Measurements from ENCODE around the gene CYP11A1.

The CYP11A1 gene

DNA sequence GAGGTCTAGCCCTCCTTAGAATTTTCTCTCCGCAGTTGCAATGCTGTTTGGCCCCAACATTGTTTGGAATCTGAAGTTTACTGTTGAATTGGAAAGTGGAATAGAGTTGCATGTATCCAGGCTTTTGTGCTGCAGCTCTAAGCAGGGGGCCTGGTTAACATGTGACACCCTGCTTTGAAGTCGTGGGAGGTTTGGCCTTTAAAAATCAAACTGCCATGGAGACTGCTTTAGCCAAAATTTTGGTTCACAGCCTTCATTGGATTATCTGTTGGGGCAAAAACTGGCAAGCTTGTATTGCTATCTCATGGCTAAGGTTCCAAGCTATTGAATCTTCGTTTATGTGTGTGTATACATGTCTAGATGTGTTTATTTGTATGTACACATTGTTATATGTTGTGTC lies 15.8 kb downstream of the CYP11A1 start:
- Histone ChIP-seq H3K27me3 (ENCODE audit: insufficient read depth, poor library complexity, severe bottlenecking) (peaks cover 2% of the 10 kb centered on the region), H3K4me3 (replicated peaks; ENCODE audit: insufficient read depth, low read length) (no peak overlapping the region), H3K27ac (replicated peaks) (no peak overlapping the region)
- TF ChIP-seq GABPA (IDR thresholded peaks at IDR 0.05; ENCODE audit: low read depth) (no peak), SPI1 (IDR thresholded peaks at IDR 0.05; ENCODE audit: borderline replicate concordance, low read depth) (no peak), REST (IDR thresholded peaks at IDR 0.05; ENCODE audit: insufficient replicate concordance, low read depth) (no peak), POLR2AphosphoS5 (IDR thresholded peaks at IDR 0.05; ENCODE audit: low read depth) (no peak)
- TF ChIP-seq, protein P1, sequence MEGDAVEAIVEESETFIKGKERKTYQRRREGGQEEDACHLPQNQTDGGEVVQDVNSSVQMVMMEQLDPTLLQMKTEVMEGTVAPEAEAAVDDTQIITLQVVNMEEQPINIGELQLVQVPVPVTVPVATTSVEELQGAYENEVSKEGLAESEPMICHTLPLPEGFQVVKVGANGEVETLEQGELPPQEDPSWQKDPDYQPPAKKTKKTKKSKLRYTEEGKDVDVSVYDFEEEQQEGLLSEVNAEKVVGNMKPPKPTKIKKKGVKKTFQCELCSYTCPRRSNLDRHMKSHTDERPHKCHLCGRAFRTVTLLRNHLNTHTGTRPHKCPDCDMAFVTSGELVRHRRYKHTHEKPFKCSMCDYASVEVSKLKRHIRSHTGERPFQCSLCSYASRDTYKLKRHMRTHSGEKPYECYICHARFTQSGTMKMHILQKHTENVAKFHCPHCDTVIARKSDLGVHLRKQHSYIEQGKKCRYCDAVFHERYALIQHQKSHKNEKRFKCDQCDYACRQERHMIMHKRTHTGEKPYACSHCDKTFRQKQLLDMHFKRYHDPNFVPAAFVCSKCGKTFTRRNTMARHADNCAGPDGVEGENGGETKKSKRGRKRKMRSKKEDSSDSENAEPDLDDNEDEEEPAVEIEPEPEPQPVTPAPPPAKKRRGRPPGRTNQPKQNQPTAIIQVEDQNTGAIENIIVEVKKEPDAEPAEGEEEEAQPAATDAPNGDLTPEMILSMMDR (IDR thresholded peaks at IDR 0.05; ENCODE audit: insufficient read depth, low read length) = no peak
- DNase-seq (ENCODE audit: low read depth in 1 of 2, low spot score in 1 of 2) = no peak

DNA sequence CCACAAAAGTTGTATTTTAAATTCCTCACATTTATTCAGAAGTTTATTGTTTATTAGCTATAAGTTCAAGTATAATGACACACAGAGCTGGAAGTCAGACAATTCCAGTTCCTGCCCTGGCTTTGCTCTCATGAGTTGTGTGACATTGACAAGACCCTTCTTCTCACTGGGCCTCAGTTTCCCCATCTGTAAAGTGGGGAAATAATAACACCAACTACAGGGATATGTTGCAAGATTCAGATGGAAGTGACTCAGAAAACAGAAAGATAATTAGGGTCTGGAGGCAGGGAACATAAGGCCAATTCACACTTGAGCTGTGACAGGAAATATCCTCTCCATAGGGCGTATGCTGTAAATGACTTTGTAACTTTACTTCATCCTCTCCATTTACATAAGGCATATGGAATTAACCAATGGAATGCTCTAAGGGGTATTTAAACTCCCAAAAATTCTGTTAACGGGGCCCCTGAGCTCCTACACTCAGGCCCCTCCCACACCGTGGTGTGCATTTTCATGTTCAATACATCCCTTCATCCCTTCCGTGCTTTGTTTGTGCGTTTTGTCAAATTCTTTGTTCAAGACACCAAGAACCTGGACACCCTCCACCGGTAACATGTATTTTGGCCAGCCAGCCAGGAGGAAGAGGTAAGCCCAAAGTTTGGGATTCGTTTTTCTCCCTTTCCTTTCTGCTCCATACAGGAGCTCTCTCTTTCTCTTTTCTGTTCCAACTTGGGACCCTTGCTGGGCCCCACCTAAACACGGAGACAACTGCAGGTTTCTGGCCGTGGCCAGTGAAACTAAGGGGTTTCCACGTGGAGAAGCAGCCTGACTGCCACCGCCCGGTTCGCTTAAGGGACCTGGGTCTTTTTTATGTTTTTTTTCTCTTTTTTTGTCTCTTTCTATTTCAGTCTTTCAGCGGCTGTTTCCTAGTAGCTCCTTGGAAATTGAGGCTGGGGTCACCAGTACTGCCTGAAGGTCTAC lies 16.9 kb downstream of the CYP11A1 start:
- TF ChIP-seq SPI1 (IDR thresholded peaks at IDR 0.05; ENCODE audit: borderline replicate concordance, low read depth) = no peak
- TF ChIP-seq POLR2AphosphoS5 (IDR thresholded peaks at IDR 0.05; ENCODE audit: low read depth) = no peak
- no peak for TF ChIP-seq REST (IDR thresholded peaks at IDR 0.05; ENCODE audit: insufficient replicate concordance, low read depth)
- TF ChIP-seq GABPA (IDR thresholded peaks at IDR 0.05; ENCODE audit: low read depth) = no peak
- TF ChIP-seq, protein P1 (IDR thresholded peaks at IDR 0.05; ENCODE audit: insufficient read depth, low read length) = no peak
- peaks cover 2% of the 10 kb centered on the region for H3K27me3 ChIP-seq (ENCODE audit: insufficient read depth, poor library complexity, severe bottlenecking)
- no peak overlapping the region for H3K27ac ChIP-seq (replicated peaks)
- H3K4me3 ChIP-seq (replicated peaks; ENCODE audit: insufficient read depth, low read length) = no peak overlapping the region
- no peak for DNase-seq (ENCODE audit: low read depth in 1 of 2, low spot score in 1 of 2)

- Histone ChIP-seq H3K27ac (replicated peaks) (no peak overlapping the region), H3K27me3 (ENCODE audit: insufficient read depth, poor library complexity, severe bottlenecking) (peaks cover 2% of the 10 kb centered on the region), H3K4me3 (replicated peaks; ENCODE audit: insufficient read depth, low read length) (no peak overlapping the region)
- no peak for DNase-seq (ENCODE audit: low read depth in 1 of 2, low spot score in 1 of 2)
- TF ChIP-seq REST (IDR thresholded peaks at IDR 0.05; ENCODE audit: insufficient replicate concordance, low read depth) (no peak), SPI1 (IDR thresholded peaks at IDR 0.05; ENCODE audit: borderline replicate concordance, low read depth) (no peak)
Measured at GRCh38 chr15:74349241-74349778, 18.1 kb downstream of the CYP11A1 start.

All from HL-60 (cell line).